GM10266 (cell line): Measurements from ENCODE around the gene SLC4A3.

Source experiments
- DNase-seq: peaks from one replicate; pipeline ENCODE4 v3.0.0; 2012; ENCODE audit errors: extremely low spot score
- CTCF ChIP-seq: IDR thresholded peaks from 2 replicates; pipeline ENCODE4 v1.5.1; 2012; ENCODE audit warnings: mild to moderate bottlenecking, low read depth; ENCODE audit not compliant: control insufficient read depth, insufficient read depth; ENCODE audit errors: missing control alignments

Gene SLC4A3

GRCh38 chr2:219615036-219615435, 12.4 kb upstream of the SLC4A3 start:
- no peak for DNase-seq
- no peak for TF ChIP-seq CTCF

- no peak for DNase-seq
- no peak for TF ChIP-seq CTCF
These were observed 11.5 kb upstream of the SLC4A3 start for GRCh38 chr2:219615894-219616293.

GRCh38 chr2:219616550-219616949, 10.9 kb upstream of the SLC4A3 start:
- DNase-seq, result no peak
- no peak for TF ChIP-seq CTCF

- no peak for TF ChIP-seq CTCF
- DNase-seq, result no peak
These were observed 8.7 kb upstream of the SLC4A3 start for GRCh38 chr2:219618733-219619122.

- TF ChIP-seq CTCF, result no peak
These were observed 8.2 kb upstream of the SLC4A3 start for GRCh38 chr2:219619235-219619634.

GRCh38 chr2:219620546-219620945, 6.9 kb upstream of the SLC4A3 start:
- no peak for TF ChIP-seq CTCF
- no peak for DNase-seq

More at GRCh38 chr2:219619235-219619634, 8.2 kb upstream of the SLC4A3 start:
- DNase-seq, result no peak

- DNase-seq, result no peak
- TF ChIP-seq CTCF, result no peak
These were observed 5.5 kb upstream of the SLC4A3 start for GRCh38 chr2:219621935-219622334.
